HL-60/S4 treated with retinoic acid at 250 ng/mL for 4 days and 3 days (cell line): ENCODE measurements around the gene LRRC37A.
"Not testable (repeated sequence)": the region's sequence is repeated elsewhere in the genome, so short reads cannot be mapped to it uniquely, and the experiment has no call there.

ENCODE experiments used
- in situ Hi-C: fragments of 300-500 bp; cut with MboI; formaldehyde crosslinking; loops from 2 replicates; pipeline ENCODE4 v1.7.0; 2022; ENCODE audit warnings: low sequenced_read_pairs

LRRC37A gene

DNA sequence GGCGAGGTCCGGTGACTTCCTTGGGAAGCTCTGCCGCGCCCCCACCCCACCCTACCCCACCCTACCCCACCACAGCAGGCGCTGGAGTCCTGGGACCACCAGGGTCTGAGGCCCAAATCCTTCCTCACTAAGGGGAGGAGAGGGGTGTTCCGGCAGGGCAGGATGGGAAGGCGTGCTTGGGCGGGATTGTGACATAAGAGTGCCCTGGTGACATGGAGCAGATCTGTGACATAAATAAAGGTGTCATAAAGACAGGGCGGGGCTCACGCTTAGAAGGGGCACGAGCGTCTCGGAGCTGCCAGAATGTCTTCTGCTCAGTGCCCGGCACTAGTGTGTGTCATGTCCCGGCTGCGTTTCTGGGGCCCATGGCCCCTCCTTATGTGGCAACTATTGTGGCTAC, at the start of gene LRRC37A:
Gene LRRC37A (plus strand): TSS at position 301 of the 400 bp plus-strand sequence. CDS start 3 bp downstream, at position 304.
- in situ Hi-C loops, result not testable (repeated sequence)

DNA sequence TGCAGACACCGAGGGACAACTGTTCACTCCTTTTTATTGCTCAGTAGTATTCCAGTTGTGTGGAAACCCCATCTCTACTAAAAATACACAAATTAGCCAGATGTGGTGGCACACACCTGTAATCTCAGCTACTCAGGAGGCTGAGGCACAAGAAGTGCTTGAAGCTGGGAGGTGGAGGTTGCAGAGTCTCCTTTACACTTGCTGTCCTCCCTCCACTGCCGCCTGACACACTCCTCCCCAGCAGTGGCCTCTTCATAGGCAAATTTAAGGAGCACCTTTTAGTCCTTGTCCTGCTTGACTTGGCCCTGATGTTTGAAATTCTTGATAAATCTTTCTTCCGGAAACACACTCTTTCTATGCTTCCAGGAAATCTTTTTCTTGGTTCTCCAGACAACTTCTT, 45.8 kb upstream of the LRRC37A start:
- in situ Hi-C loops, result not testable (repeated sequence)

DNA sequence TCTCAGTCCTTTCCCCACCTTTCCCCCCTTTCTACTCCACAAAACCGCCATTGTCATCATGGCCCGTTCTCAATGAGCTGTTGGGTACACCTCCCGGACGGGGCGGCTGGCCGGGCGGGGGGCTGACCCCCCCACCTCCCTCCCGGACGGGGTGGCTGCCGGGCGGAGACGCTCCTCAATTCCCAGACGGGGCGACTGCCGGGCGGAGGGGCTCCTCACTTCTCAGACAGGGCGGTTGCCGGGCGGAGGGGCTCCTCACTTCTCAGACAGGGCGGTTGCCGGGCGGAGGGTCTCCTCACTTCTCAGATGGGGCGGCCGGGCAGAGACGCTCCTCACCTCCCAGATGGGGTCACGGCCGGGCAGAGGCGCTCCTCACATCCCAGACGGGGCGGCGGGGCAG, 42.1 kb upstream of the LRRC37A start:
- in situ Hi-C loops, result loop anchor here (25.0 kb wide), 1 partner anchor 666 kb away; no protein-coding TSS in a partner anchor

DNA sequence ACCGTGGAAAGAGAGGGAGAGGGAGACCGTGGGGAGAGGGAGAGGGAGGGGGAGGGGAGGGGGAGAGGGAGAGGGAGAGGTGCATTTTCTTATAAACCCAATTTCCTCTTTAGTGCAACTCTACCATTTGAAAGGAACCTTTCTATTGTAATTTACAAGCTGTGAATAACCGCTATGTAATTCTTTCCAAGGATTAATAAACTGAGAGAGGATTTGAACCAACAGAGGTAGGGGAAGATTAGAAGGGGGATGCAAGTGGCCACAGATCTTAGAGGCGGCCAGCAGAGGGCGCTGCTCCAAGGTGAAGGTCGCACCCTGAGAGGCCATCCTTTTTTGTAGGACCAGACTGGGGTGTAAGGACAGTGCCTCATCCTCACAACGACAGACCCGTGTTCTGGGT, 41.2 kb upstream of the LRRC37A start:
- in situ Hi-C loops, result loop anchor here (25.0 kb wide), 1 partner anchor 666 kb away; no protein-coding TSS in a partner anchor

DNA sequence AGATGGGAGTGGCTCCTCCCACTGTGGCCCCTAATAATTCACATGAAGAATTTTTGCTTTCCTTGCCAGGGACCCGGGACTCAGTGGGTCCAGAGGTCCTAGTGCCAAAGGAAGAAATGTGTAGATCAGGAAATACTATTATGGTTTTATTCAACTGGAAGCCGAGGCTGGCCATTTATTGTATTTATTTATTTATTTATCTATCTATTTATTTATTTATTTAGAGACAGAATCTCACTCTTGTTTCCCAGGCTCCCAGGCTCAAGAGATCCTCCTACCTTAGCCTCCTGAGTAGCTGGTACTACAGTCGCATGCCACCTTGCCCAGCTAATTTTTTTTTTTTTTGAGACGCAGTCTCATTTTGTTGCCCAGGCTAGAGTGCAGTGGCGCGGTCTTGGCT, 40.7 kb upstream of the LRRC37A start:
- in situ Hi-C loops, result loop anchor here (25.0 kb wide), 1 partner anchor 667 kb away; no protein-coding TSS in a partner anchor

DNA sequence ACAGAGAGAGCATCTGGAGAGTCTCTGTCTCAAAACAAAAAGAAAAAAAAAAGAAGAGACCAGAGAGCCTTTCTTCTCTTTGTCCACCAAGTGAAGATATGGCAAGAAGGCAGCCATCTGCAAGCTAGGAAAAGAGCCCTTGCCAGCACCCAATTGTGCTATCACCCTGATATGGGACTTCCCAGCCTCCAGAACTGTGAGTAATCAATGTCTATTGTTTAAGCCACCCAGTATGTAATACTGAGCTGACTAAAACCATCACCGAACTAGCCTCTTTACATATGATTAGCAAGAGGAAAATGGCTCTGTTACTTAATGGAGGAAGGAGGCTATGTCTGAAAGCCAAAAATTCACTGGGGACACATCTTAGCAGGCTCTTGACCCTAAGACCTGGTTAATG, 38.6 kb upstream of the LRRC37A start:
- in situ Hi-C loops, result loop anchor here (25.0 kb wide), 1 partner anchor 669 kb away; no protein-coding TSS in a partner anchor

DNA sequence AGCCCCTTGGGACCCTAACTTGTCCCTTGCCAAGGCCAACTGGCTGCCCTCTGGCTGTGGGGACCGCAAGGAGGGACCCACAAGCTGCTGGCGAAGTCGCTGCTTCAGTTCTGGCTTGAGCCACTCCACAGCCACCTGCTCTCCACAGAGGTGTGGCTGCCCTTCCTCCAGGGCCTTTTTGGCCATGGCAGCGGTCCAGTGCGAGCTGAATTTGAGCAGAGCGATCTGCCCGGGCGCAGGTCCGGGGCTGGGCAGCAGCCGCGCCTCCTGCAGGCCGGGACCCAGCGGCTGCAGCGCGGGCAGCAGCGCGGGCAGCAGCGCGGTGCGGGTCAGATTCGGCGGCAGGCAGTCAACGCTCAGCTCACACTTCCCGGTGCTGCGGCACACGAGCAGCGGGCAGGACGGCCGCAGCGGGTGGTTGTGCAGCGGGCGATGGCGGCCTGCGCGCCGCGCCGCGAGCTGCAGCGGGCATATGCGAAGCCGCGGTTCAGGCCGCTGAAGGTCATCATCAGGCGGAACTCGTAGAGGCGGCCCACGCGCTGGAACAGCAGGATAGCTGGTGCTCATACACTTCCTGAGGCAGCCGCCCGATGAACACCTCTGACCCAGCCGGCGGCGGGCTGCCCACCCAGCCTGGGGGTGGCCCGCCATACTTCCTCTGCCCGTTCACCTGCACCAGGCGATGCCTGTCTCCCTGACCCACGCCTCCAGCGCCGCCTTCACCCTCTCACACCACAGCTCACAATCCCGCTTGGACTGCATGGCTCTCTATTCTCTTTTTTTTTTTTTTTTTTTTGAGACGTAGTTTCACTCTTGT, 34.9 kb upstream of the LRRC37A start:
- in situ Hi-C loops, result loop anchor here (25.0 kb wide), 1 partner anchor 673 kb away; no protein-coding TSS in a partner anchor

DNA sequence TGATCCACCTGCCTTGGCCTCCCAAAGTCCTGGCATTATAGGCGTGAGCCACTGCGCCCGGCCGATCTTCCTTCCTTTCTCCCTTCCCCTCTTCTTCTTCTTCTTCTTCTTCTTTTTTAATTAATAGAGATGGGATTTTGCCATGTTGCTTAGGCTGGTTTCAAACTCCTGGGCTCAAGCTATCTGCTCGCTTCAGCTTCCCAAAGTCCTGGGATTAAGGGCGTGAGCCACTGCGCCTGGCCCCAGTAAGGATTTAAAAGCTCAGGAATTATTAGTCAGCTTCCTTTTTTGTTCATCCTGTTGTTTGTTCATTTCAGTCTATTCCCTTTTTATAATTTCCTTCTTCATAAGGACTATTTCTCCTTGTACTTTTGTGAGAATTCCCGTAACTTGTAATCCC, 32.7 kb upstream of the LRRC37A start:
- in situ Hi-C loops, result loop anchor here (25.0 kb wide), 1 partner anchor 675 kb away; no protein-coding TSS in a partner anchor

DNA sequence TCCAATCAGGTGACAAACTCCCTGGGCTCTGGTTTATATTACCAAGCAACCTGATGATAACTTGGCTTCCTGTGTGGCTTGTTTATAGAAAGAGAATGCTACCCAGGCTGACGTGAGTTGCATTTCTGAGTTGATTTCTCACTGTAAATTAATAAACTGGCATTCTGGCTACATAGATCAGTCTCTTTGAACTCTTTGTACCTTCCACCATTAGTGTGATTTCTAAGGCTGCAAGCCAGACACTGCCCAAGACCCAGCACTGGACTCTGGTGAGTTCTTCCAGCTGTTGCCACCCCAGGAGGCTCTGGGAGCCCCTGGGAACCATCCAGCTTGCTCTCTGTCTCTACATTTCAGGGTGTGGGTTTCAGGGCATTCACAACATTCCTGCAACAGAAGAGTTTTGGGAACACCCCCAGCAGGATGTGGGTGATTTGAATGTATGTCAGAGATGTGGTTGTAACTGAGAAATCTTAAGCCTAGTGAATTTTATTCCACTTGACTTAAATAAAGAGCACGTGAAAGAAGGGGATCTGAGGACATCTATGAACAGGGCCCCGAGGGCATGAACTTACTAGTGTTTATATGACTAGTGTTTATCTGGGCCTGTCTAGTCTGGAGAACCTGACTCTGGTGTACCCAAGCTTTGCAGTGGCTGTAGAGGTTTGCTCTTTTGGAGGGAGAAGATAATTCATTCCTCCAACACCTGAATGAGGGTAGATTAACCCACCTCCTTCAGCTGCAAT, 30.3 kb upstream of the LRRC37A start:
- in situ Hi-C loops, result loop anchor here (25.0 kb wide), 1 partner anchor 677 kb away; no protein-coding TSS in a partner anchor

DNA sequence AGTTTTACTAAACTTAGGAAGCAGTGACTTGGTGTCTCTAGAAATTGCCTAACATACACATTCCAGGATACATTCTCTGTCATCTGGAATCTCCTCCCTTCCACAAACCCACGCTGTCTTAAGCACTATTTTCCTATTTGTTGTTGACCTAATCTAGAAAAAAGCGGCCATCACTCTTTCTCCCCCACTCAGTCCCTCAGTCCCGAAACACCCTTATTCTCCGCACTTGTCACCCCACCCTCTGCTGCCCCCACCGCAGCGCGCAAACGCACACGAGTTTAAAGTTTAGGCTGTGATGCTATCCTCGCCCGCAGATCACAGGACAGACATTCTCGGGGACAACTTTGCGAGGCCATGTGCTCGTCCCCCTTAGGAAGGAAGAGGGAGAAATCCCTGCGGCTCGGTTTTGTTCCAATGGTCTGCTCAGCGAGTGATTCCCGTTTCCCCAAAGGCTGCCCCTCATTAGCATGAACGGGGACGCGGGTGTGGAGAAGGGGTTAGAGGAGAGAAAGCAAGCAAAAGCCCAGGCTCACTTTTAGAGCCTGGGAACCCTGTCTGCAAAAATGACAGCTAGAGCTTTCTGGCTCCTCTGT, 28.8 kb upstream of the LRRC37A start:
- in situ Hi-C loops, result loop anchor here (25.0 kb wide), 1 partner anchor 679 kb away; no protein-coding TSS in a partner anchor

DNA sequence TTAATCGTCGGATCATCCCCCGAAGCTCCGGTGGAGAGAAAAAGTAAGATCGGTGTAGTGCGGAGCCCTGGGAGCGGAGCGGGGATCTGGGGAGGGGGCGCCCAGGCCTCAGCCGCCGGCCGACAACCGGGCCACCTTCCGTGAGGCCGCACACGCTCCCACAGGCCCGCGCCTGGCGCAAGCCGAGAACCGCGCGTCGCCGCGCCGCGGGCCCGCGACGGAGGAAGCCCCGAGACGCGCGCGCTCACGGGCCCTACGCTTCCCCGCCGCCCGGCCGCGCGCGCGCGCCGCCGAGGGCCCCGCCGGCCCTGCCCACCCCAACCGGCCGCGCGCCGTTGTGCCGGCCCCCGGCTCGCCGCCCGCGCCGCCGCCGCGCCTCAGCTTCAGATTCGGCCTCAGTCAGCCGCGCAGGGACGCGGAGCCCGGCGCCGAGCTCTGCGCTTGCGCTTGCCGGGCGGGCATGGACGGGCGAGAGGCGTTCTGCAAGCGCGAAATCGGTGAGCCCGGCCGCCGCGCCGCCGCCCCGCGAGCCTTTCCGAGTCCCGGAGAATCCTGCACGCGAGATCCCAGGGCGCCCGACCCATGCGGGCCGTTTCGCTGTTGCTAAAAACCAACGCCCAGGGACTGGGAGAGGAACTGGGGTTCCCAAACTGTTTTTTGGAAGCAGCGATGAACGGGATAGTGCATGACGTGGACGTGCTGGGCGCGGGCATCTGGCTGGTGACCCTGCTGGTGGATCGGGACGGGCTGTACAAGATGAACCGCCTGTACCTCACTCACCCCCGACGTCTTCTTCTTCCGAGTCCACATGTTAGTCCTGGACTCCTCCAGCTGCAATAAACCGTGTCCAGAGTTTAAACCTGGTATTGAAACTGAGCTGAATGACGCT, 28.0 kb upstream of the LRRC37A start:
- in situ Hi-C loops, result loop anchor here (25.0 kb wide), 1 partner anchor 680 kb away; no protein-coding TSS in a partner anchor

DNA sequence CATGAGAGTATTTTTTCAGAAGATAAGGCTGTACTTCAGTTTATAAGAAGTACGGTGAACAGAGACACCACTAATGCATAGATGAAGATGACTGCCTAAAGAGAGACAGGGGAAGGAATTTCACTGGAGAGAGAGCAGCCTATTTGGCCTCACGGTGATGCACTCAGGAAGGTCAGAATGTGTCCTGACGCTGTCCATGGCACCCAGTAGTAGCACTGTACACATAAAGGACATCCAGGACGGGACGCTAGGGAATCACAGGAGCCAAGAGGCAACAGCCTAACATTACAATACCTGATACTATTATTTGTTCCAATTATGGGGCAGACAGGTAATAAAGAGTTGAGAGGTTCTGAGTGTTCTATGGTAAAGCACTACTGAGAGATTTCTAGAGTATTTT, 24.9 kb upstream of the LRRC37A start:
- in situ Hi-C loops, result loop anchor here (25.0 kb wide), 1 partner anchor 683 kb away; no protein-coding TSS in a partner anchor

DNA sequence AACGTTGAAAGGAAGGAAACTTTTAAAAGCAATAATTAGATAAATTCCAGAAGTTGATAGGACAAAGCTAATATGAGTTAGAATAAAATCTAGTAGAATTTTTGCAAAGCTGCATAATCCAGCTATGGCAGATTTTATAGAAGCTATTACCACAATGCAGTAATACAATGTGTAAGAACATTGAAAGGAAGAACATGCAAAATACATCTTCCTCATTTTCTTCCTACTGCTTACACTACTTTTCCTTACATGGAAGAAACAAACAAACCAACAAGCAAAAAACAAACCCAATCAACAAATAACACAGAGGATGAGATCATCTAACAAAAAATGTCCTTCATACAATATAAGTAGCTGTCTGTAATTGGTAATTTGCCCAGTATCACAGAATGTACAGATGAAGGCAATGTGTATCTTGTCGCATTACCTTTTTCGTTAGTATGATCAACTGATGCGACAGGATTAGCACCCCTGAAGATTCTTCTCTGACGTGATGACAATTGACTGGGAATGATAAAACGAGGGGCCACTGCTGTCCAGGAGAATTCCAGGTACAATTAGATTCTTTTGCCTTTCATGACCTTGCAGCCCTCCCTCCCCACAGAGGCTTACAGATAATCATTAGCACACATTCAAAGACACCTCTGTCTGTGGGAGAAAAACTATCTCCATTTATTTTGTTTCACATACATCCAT, 21.2 kb upstream of the LRRC37A start:
- in situ Hi-C loops, result loop anchor here (25.0 kb wide), 1 partner anchor 686 kb away; no protein-coding TSS in a partner anchor

DNA sequence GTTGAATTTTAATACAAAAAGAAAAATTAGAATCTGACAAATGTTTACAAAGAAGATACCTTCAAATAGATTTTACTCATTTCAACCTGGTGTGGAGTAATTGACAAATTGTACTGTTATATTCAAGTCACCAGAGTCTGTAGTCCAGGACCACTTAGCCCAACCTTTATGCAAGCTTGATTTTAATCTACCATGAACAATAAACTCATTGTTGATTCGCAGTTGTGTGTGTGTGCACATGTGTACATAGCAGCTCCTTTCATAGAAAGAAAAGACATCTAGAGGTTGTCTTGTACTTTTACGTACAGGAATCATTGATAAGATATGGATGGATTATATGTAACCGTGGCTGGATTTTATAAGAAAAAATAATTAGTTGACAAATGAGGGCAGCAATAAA, 20.7 kb upstream of the LRRC37A start:
- in situ Hi-C loops, result loop anchor here (25.0 kb wide), 1 partner anchor 687 kb away; no protein-coding TSS in a partner anchor

DNA sequence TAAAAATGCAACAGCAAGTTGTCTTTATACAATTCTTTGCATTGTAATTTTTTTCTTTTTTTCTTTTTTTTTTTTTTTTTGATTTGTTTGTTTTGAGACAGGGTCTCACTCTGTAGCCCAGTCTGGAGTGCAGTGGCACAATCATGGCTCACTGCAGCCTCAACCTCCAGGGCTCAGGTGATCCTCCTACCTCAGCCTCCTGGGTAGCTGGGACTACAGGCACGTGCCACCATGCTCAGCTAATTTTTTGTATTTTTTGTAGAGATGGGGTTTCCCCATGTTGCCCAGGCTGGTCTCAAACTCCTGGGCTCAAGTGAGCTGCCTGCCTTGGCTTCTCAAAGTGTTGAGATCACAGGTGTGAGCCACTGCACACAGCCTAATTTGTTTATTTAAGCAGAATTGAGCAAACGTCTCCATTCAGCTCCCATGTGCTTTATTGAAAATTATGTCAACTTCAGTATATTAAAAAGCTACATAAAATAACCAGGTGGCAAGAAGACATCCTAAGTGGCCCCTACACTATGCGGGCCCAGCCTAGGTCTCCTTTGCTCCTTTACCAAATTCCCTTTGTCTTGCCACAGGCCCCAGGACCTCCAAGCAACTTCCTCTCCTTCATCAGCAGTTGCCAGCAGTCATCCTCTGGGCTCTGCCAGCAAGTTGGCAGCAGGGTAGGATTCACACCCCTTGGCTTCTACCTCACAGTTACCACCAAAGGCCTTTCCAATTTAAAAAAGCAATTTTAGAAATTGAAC, 18.0 kb upstream of the LRRC37A start:
- in situ Hi-C loops, result not testable (repeated sequence)

DNA sequence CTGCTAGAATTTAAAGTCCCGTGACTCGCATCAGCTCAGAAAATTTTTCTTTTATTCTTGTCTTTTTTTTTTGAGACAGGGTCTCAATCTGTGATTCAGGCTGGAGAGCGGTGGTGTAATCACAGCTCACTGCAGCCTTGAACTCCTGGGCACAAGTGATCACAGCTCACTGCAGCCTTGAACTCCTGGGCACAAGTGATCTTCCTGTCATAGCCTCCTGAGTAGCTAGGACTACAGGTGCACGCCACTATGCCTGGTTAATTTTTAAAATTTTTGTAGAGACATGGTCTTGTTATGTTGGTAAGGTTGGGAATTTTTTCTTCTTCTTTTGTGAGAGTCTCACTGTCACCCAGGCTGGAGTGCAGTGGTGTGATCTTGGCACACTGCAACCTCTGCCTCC, 13.6 kb upstream of the LRRC37A start:
- in situ Hi-C loops, result not testable (repeated sequence)

DNA sequence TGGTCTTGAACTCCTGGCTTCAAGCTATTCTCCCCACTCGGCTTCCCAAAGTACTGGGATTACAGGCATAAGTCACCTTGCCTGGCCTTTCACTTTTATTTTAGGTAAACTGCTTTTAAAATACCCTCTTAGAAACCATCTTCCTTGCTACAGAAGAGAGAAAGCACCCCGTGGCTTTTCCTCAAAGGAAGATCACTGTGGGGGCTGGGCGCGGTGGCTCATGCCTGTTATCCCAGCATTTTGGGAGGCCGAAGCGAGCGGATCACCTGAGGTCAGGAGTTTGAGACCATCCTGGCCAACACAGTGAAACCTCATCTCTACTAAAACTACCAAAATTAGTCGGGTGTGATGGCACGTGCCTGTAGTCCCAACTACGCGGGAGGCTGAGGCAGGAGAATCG, 12.3 kb upstream of the LRRC37A start:
- in situ Hi-C loops, result not testable (repeated sequence)

DNA sequence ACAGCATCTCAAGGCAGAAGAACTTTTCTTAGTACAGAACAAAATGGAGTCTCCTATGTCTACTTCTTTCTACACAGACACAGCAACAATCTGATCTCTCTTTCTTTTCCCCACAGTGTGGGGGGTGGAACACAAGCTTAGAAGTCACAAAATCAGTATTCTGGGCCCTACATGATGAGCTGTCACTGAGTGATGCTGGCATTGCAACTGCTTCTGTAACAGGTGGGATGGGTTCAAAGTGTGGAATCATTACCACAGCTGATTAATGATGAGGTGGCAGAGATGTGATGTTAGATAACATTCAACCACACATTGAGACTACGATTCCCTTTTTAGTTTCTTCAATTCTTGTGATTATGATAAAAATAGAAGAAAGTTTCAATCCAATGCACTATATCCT, 10.5 kb upstream of the LRRC37A start:
- in situ Hi-C loops, result not testable (repeated sequence)

DNA sequence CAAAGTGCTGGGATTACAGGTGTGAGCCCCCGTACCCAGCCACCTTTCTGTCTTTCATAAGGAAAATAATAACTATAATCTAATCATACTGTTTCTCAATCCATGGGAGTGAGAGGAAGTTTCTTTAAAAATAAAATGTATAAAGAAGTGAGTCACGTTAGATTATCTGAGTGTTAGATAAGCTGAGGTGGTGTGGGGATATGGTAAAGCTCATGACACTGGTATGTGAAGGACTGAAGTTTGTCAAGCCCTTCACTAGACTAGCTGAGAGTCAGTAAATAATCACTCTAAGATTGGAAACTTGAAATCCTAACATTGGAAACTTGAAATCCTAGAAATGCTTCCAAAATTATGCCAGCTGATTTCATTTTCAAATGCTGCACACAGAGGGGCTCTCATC, 9.4 kb upstream of the LRRC37A start:
- in situ Hi-C loops, result not testable (repeated sequence)
